ENCODE results near the gene GSTM3.

- TF ChIP-seq CTCF (IDR thresholded peaks at IDR 0.05): no peak
- TF ChIP-seq POLR2A (IDR thresholded peaks at IDR 0.05): no peak
Measured at GRCh38 chr1:109721042-109721441, 19.8 kb downstream of the GSTM3 start.

Data from lower leg skin (tissue), 3 donors.